IMR-90 (cell line): ENCODE measurements around the gene SHC2.

Experiments
- BHLHE40 ChIP-seq: fragments of 150-350 bp; IDR thresholded peaks from 2 replicates; pipeline ENCODE4 v1.6.1; 2016; ENCODE audit warnings: mild to moderate bottlenecking, low read depth, low read length
- CTCF ChIP-seq: conservative IDR thresholded peaks from 2 replicates; pipeline ENCODE4 v1.5.1; 2012; ENCODE audit warnings: mild to moderate bottlenecking, low read depth, low read length, improper control_type of control experiment
- MAFK ChIP-seq: IDR thresholded peaks from 2 replicates; pipeline ENCODE4 v1.6.1; 2012; ENCODE audit warnings: low read depth, low read length, improper control_type of control experiment
- MXI1 ChIP-seq: IDR thresholded peaks from 2 replicates; pipeline ENCODE4 v1.6.1; 2012; ENCODE audit warnings: low read depth, mild to moderate bottlenecking, low read length, moderate library complexity, borderline replicate concordance
- POLR2A ChIP-seq: IDR thresholded peaks from 2 replicates; pipeline ENCODE4 v1.6.1; 2012; ENCODE audit warnings: mild to moderate bottlenecking, low read depth, low read length
- RCOR1 ChIP-seq: IDR thresholded peaks from 2 replicates; pipeline ENCODE4 v1.6.1; 2012; ENCODE audit warnings: mild to moderate bottlenecking, low read length, improper control_type of control experiment; ENCODE audit not compliant: insufficient replicate concordance
- SMC3 ChIP-seq: fragments of 150-350 bp; IDR thresholded peaks from 2 replicates; pipeline ENCODE4 v1.6.1; 2016; ENCODE audit warnings: low read depth, mild to moderate bottlenecking, antibody characterized with exemption, low read length, moderate library complexity

- no peak for TF ChIP-seq CTCF
- no peak for TF ChIP-seq RCOR1
- no peak for TF ChIP-seq SMC3
- no peak for TF ChIP-seq MXI1
- TF ChIP-seq BHLHE40, result no peak
- no peak for TF ChIP-seq POLR2A
- TF ChIP-seq MAFK, result no peak
Measured at GRCh38 chr19:504616-505015, 43.8 kb upstream of the SHC2 start.
